PC-3 (cell line): Measurements from ENCODE around the gene MXI1.

Experiments
- EZH2 ChIP-seq: fragments of 300-600 bp; sonication (generic); IDR thresholded peaks from one replicate; pipeline ENCODE4 v1.6.1; 2017; ENCODE audit warnings: antibody characterized with exemption, mild to moderate bottlenecking, low read length; ENCODE audit not compliant: unreplicated experiment
- EZH2phosphoT487 ChIP-seq: fragments of 300-600 bp; sonication (generic); IDR thresholded peaks from 2 replicates; pipeline ENCODE4 v1.6.1; 2018; ENCODE audit warnings: mild to moderate bottlenecking, antibody characterized with exemption, low read length, borderline replicate concordance
- TF ChIP-seq, protein P1 (sequence below): fragments of 300-600 bp; sonication (generic); conservative IDR thresholded peaks from 2 replicates; pipeline ENCODE4 v1.5.1; 2017; ENCODE audit warnings: antibody characterized with exemption, low read depth, mild to moderate bottlenecking, low read length

DNA sequence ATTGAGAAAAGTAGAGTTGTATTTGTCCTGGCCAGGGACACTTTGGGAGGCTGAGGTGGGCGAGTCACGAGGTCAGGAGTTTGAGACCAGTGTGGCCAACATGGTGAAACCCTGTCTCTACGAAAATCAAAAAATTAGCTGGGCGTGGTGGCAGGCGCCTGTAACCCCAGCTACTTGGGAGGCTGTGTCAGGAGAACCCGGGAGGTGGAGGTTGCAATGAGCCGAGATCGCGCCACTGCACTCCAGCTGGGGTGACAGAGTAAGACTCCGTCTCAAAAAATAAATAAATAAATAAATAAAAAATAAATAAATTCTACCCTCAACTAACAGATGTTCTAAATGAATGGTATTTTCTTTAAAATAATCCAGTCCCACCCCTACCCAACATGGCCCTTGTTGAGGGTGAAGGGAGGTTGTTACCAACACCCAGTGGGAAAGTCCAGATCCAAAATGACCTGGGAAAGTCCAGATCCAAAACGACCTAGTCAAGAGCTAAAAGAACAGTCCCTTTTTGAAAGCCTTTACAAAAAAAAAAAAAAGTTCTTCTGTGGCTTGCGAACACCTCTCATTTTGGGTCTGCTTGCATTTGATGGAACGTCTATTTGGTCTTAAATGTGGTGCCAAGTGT lies 16.0 kb downstream of the MXI1 start:
- TF ChIP-seq EZH2phosphoT487 (no peak), EZH2 (no peak)
- TF ChIP-seq, protein P1, sequence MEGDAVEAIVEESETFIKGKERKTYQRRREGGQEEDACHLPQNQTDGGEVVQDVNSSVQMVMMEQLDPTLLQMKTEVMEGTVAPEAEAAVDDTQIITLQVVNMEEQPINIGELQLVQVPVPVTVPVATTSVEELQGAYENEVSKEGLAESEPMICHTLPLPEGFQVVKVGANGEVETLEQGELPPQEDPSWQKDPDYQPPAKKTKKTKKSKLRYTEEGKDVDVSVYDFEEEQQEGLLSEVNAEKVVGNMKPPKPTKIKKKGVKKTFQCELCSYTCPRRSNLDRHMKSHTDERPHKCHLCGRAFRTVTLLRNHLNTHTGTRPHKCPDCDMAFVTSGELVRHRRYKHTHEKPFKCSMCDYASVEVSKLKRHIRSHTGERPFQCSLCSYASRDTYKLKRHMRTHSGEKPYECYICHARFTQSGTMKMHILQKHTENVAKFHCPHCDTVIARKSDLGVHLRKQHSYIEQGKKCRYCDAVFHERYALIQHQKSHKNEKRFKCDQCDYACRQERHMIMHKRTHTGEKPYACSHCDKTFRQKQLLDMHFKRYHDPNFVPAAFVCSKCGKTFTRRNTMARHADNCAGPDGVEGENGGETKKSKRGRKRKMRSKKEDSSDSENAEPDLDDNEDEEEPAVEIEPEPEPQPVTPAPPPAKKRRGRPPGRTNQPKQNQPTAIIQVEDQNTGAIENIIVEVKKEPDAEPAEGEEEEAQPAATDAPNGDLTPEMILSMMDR = no peak
